Colonic mucosa (tissue), 4 donors: Measurements from ENCODE around the gene CTAG1A. TPM values are rescaled to one million over a fixed set of nuclear protein-coding genes. Genes with fewer than 3 reads are reported as not detected.
"Not testable (repeated sequence)": the region's sequence is repeated elsewhere in the genome, so short reads cannot be mapped to it uniquely, and the experiment has no call there.

ENCODE experiments used
- DNase-seq: peaks from one replicate; pipeline ENCODE4 v3.0.0-alpha.2; 2020
- H3K27ac ChIP-seq: fragments of 200-600 bp; one replicate; pipeline ENCODE4 v1.8.0; 2021
- H3K27me3 ChIP-seq: fragments of 200-600 bp; one replicate; pipeline ENCODE4 v1.8.0; 2021
- H3K36me3 ChIP-seq: fragments of 200-600 bp; one replicate; pipeline ENCODE4 v1.8.0; 2021
- H3K4me1 ChIP-seq: fragments of 200-600 bp; one replicate; pipeline ENCODE4 v1.8.0; 2021; ENCODE audit warnings: mild to moderate bottlenecking
- H3K4me3 ChIP-seq: fragments of 200-600 bp; one replicate; pipeline ENCODE4 v1.8.0; 2021
- H3K9ac ChIP-seq, 2 donors: one replicate each; pipeline ENCODE4 v1.7.0; 2013; ENCODE audit warnings: control low read depth in 2 of 2, low read depth in 2 of 2, low read length in 2 of 2
- H3K9me3 ChIP-seq: fragments of 200-600 bp; one replicate; pipeline ENCODE4 v1.8.0; 2021
- CTCF ChIP-seq: fragments of 200-600 bp; IDR thresholded peaks from one replicate; pipeline ENCODE4 v1.8.0; 2022; ENCODE audit warnings: antibody characterized with exemption, mild to moderate bottlenecking
- intact Hi-C: fragments of 100-400 bp; cut with DNase I; formaldehyde crosslinking; loops from one replicate; pipeline ENCODE4 v1.14.1; 2022
- total RNA-seq, 2 donors: library from RNA; stranded (reverse); fragmentation: NEBNext Ultra II Directional in 1 of 2; extraction: Animal tissue kit (Norgen Biotek cat#: 25700) in 1 of 2; gene quantifications; one replicate each; pipeline ENCODE4 v1.2.1, GENCODE V29; 2021
- donor health status: healthy.
- donor health status: DM: no; HTN: no; CAD: no.
- donor health status: DM: no; HTN: no; CAD: no.

CTAG1A gene
- not detected for total RNA-seq

DNA sequence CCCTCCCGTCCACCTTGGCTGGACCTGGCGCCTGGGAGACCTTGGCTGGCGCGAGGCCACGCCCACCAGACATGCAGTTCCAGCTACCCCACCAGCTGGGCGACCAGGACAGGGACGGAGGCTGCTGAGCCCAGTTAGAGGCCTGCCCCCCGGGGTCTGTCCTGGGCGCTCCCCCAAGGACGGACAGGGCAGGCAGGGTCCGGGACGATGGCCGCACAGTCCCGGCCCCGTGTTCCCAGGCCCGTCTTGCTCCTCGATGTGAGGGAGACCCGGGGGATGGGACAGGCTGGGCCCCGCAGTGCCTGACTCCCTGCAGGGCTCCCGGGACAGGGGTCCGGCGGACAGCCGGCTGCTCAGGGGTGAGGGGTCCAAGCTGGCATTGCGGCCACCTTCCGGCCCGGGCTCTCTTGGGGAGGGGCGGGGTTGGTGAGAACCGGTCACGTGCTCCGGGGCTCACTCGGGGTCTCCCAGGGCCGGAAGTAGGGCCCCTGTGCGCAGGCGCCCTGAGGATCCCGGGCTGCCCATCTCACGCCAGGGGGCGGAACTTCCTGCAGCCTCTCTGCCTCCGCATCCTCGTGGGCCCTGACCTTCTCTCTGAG lies at the start of gene CTAG1A:
TSS of gene CTAG1A (plus strand) at position 549 of the 599 bp plus-strand sequence. CDS start 74 bp downstream, outside the sequence.
- H3K4me1 ChIP-seq, DNase-seq, H3K9ac ChIP-seq, H3K4me3 ChIP-seq, H3K27me3 ChIP-seq, H3K27ac ChIP-seq, intact Hi-C loops, H3K9me3 ChIP-seq, H3K36me3 ChIP-seq: not testable (repeated sequence)

- Histone ChIP-seq H3K27ac (no peak overlapping the region), H3K4me3 (no peak overlapping the region), H3K9ac (no peak overlapping the region), H3K27me3 (no peaks in the 10 kb centered on the region), H3K4me1 (no peaks in the 10 kb centered on the region), H3K9me3 (no peaks in the 10 kb centered on the region), H3K36me3 (no peaks in the 10 kb centered on the region)
- no peak for TF ChIP-seq CTCF
- intact Hi-C loops: no loop called here
- DNase-seq: no peak
These were observed 49.0 kb upstream of the CTAG1A start for GRCh38 chrX:154535892-154536291.

DNA sequence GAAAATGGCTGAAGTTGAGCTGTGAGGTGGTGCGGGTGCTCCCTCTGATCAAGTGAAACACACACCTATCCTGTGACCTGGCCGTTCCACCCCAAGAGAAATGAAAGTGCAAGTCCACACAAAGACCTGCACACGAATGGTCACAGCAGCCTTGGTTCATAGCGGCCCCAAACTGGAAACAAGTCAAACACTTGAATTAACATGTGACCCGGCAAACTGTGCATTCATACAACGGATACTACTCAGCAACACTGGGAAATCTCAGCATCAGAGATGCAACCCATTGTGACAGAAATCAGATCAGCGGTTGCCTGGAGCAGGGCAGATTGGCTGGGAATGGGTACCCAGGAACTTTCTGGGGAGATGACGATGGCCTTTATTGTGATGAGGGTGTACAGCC lies 45.9 kb upstream of the CTAG1A start:
- no peak for DNase-seq
- H3K36me3 ChIP-seq: no peaks in the 10 kb centered on the region
- no peak for TF ChIP-seq CTCF
- H3K9ac ChIP-seq: no peak overlapping the region
- no peaks in the 10 kb centered on the region for H3K4me1 ChIP-seq
- H3K27ac ChIP-seq: no peak overlapping the region
- no peaks in the 10 kb centered on the region for H3K9me3 ChIP-seq
- no peak overlapping the region for H3K4me3 ChIP-seq
- intact Hi-C loops: no loop called here
- no peaks in the 10 kb centered on the region for H3K27me3 ChIP-seq

GRCh38 chrX:154540365-154540764 lies 44.6 kb upstream of the CTAG1A start:
- DNase-seq, H3K27ac ChIP-seq, H3K4me1 ChIP-seq, H3K27me3 ChIP-seq, H3K9me3 ChIP-seq, H3K36me3 ChIP-seq, H3K9ac ChIP-seq, intact Hi-C loops, H3K4me3 ChIP-seq: not testable (repeated sequence)

- Histone ChIP-seq H3K27me3 (no peaks in the 10 kb centered on the region), H3K4me1 (no peaks in the 10 kb centered on the region), H3K9ac (no peak overlapping the region), H3K4me3 (no peak overlapping the region), H3K9me3 (no peaks in the 10 kb centered on the region), H3K36me3 (no peaks in the 10 kb centered on the region), H3K27ac (no peak overlapping the region)
- DNase-seq: no peak
- intact Hi-C loops: no loop called here
- TF ChIP-seq CTCF: no peak
These were observed 43.9 kb upstream of the CTAG1A start for GRCh38 chrX:154540897-154541535.

- H3K9ac ChIP-seq: no peak overlapping the region
- no peak overlapping the region for H3K27ac ChIP-seq
- no peaks in the 10 kb centered on the region for H3K27me3 ChIP-seq
- TF ChIP-seq CTCF: no peak
- no peaks in the 10 kb centered on the region for H3K36me3 ChIP-seq
- no peaks in the 10 kb centered on the region for H3K4me1 ChIP-seq
- no peak for DNase-seq
- intact Hi-C loops: no loop called here
- H3K9me3 ChIP-seq: no peaks in the 10 kb centered on the region
- H3K4me3 ChIP-seq: no peak overlapping the region
These were observed 43.4 kb upstream of the CTAG1A start for GRCh38 chrX:154541589-154541895.
